Activated CD8-positive, alpha-beta T cell treated with anti-CD3 and anti-CD28 coated beads for 36 hours (primary cell): ENCODE data around the gene ABLIM1. TPM values are rescaled to one million over a fixed set of nuclear protein-coding genes. Genes with fewer than 3 reads are reported as not detected.

Experiments
- ATAC-seq: fragments of 200-7000 bp; cut with Tn5 transposase; one replicate; pipeline ENCODE4 v1.10.0; 2021; ENCODE audit warnings: mild to moderate bottlenecking, moderate library complexity
- CTCF ChIA-PET: fragments of 350-600 bp; sonication (Branson Sonifier 250); formaldehyde crosslinking; loops from one replicate; lab custom pipeline; 2021; ENCODE audit warnings: antibody characterized with exemption; lab: Charles Lee
- POLR2A ChIA-PET: fragments of 350-600 bp; sonication (Branson Sonifier 250); formaldehyde crosslinking; loops from one replicate; lab custom pipeline; 2021; ENCODE audit warnings: antibody characterized with exemption; lab: Charles Lee
- DNase-seq: peaks from one replicate; pipeline ENCODE4 v3.0.0-alpha.2; 2020
- H3K27ac Mint-ChIP-seq: one replicate; pipeline ENCODE4 v1.8.0; 2021; ENCODE audit warnings: mild to moderate bottlenecking, mixed read lengths
- H3K27me3 Mint-ChIP-seq: one replicate; pipeline ENCODE4 v1.8.0; 2021; ENCODE audit warnings: mixed read lengths
- H3K36me3 Mint-ChIP-seq: one replicate; pipeline ENCODE4 v1.8.0; 2021; ENCODE audit warnings: low read depth, mixed read lengths
- H3K4me1 Mint-ChIP-seq: one replicate; pipeline ENCODE4 v1.8.0; 2021; ENCODE audit warnings: low read depth, mixed read lengths
- H3K4me3 Mint-ChIP-seq: one replicate; pipeline ENCODE4 v1.8.0; 2021; ENCODE audit warnings: mild to moderate bottlenecking, moderate library complexity, mixed read lengths
- H3K9me3 Mint-ChIP-seq: one replicate; pipeline ENCODE4 v1.8.0; 2021; ENCODE audit warnings: mixed read lengths
- intact Hi-C: fragments of 100-400 bp; cut with micrococcal nuclease; formaldehyde crosslinking; loops from one replicate; pipeline ENCODE4 v1.10.0; 2022
- total RNA-seq, 2 experiments: library from RNA; stranded (reverse); gene quantifications; one replicate each; pipeline ENCODE4 v1.2.3, GENCODE V29; 2021
- TF ChIP-seq, protein P1 (sequence below): fragments of 200-600 bp; IDR thresholded peaks from one replicate; pipeline ENCODE4 v1.8.0; 2022; ENCODE audit warnings: antibody characterized with exemption, mild to moderate bottlenecking

The ABLIM1 gene
- total RNA-seq = 100 to 1,000 TPM; 148 to 155 TPM

DNA sequence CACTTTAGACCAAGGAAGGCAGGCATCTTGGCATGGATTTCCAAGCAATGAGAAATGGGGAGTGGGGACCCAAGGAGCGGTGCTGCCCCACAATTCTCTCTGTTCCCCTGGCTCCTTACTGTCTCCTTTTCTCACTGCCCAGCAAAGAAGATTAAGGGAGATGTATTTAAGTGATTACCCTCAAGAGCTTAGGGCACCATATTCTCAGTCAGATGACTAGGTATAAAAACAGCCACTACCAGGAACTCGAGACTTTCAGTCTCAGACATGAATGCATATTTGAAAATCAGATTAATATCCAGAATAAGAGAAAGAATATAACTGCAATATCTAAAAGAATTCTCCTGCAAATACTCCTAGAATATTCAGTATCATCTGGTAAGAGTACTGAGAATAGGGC is at the start of gene ABLIM1:
TSS of gene ABLIM1 (minus strand) at position 101 of the 400 bp plus-strand sequence. CDS start at position 26, 75 bp downstream.
- ATAC-seq = no peak
- ChIA-PET CTCF (no interaction called here), POLR2A (no interaction called here)
- no peaks in the 10 kb centered on the region for H3K36me3 Mint-ChIP-seq
- H3K4me3 Mint-ChIP-seq = no peak within 1 kb of the TSS
- TF ChIP-seq, protein P1, sequence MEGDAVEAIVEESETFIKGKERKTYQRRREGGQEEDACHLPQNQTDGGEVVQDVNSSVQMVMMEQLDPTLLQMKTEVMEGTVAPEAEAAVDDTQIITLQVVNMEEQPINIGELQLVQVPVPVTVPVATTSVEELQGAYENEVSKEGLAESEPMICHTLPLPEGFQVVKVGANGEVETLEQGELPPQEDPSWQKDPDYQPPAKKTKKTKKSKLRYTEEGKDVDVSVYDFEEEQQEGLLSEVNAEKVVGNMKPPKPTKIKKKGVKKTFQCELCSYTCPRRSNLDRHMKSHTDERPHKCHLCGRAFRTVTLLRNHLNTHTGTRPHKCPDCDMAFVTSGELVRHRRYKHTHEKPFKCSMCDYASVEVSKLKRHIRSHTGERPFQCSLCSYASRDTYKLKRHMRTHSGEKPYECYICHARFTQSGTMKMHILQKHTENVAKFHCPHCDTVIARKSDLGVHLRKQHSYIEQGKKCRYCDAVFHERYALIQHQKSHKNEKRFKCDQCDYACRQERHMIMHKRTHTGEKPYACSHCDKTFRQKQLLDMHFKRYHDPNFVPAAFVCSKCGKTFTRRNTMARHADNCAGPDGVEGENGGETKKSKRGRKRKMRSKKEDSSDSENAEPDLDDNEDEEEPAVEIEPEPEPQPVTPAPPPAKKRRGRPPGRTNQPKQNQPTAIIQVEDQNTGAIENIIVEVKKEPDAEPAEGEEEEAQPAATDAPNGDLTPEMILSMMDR = no peak
- intact Hi-C loops = no loop called here
- no peak within 1 kb of the TSS for H3K27ac Mint-ChIP-seq
- H3K27me3 Mint-ChIP-seq = no peaks in the 10 kb centered on the region
- DNase-seq = no peak
- no peaks in the 10 kb centered on the region for H3K4me1 Mint-ChIP-seq
- H3K9me3 Mint-ChIP-seq = no peaks in the 10 kb centered on the region

DNA sequence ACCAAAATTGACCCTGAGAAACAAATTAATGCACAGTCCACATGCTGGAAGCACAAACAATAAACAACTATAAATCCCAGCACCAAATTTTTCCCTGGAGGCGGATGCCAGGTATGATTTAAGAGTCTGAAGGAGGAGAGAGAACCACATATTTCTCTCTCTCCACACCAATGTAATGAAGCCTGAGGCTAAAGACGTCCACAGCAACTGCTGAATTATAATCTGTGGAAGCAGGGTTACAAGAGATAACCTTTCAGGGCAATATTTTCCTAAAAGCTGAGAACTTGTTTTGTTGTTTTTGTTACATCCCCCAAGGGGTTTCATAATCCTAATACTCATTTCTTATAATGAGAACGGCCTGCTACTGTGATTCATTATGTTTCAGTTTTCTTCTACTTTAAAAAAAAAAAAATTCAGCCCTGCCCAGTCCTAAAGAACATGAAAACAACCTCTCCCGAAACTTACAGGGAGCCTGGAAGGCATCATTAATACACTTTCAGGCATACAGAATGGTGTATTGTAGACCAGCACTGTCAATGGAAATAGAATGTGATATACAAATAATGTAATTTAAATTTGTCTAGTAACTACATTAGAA is 48.5 kb upstream of the ABLIM1 start:
- no peak overlapping the region for H3K4me3 Mint-ChIP-seq
- H3K27me3 Mint-ChIP-seq = peaks cover 8% of the 10 kb centered on the region
- no peak for DNase-seq
- intact Hi-C loops = no loop called here
- no peak overlapping the region for H3K27ac Mint-ChIP-seq
- TF ChIP-seq, protein P1 = no peak
- no peaks in the 10 kb centered on the region for H3K36me3 Mint-ChIP-seq
- CTCF ChIA-PET = no interaction called here
- no peak for ATAC-seq
- H3K9me3 Mint-ChIP-seq = no peaks in the 10 kb centered on the region
- POLR2A ChIA-PET = no interaction called here
- no peaks in the 10 kb centered on the region for H3K4me1 Mint-ChIP-seq

DNA sequence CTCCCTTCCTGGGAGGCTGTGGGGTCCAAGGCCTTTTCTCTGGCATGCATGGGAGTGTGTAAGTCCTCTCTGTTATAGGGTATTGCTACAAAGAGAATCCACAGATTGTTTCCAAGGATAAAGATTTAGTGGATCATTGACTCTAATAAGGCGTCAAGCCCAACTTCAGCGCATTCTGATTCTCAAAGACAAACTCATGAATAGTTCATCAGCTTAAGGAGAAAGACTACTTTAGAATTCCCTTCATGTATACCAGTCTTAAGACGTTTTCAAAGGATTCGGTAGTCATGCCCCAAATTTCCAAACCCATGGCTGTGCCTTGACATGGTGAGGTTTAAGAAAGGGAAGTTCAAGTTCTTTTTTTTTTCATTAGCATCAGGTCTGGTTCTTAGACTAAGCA is 46.6 kb upstream of the ABLIM1 start:
- ATAC-seq = no peak
- Mint-ChIP-seq H3K9me3 (no peaks in the 10 kb centered on the region), H3K36me3 (no peaks in the 10 kb centered on the region), H3K4me1 (no peaks in the 10 kb centered on the region), H3K4me3 (no peak overlapping the region), H3K27me3 (peaks cover 4% of the 10 kb centered on the region), H3K27ac (no peak overlapping the region)
- POLR2A ChIA-PET = no interaction called here
- intact Hi-C loops = no loop called here
- CTCF ChIA-PET = interaction anchor here (1.0 to 3.7 kb wide), 10 partner anchors 9 to 402 kb away, joined by 3 to 33 read pairs (median 4); no protein-coding TSS in a partner anchor
- no peak for DNase-seq
- TF ChIP-seq, protein P1 = no peak

DNA sequence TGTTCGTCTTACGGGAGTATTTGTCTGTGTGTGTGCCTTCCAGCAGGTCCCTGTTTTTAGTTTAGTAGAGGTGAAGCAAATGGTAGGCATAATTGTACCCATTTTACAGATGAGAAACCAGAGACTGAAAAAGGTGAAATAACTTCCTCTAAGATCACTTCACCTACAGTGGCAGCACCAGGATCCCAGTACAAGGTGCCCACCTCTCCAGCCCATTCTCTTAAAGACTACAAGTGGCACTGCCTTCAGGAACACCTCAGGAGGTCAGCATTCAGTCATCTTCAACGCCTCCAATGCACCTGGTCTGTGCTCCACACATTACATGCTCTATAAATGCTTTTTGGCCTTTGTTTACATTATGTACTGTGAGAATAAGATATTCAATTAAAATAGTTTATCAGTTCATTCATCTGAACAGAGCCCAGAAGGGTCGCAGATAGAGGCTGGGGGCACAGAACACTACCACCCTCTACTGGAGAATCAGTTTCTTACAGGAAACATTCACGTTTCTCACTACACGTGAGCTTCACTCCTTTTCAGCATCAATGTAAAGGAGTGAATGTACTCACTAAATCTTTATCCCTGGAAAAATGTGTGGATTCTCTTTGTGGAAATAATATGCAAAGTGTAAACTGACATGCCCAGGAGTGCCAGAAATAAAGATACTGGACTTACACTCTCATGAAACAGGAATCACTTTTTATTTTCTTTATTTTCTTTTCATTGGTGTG is 45.5 kb upstream of the ABLIM1 start:
- H3K27me3 Mint-ChIP-seq = peaks cover 2% of the 10 kb centered on the region
- DNase-seq (peak; percentile 13), ATAC-seq (peak; percentile 58)
- ChIA-PET CTCF (interaction anchor here (0.6 to 3.7 kb wide), 17 partner anchors 9 to 401 kb away, joined by 3 to 33 read pairs (median 3); no protein-coding TSS in a partner anchor), POLR2A (no interaction called here)
- no peak overlapping the region for H3K27ac Mint-ChIP-seq
- no peaks in the 10 kb centered on the region for H3K36me3 Mint-ChIP-seq
- H3K4me1 Mint-ChIP-seq = no peaks in the 10 kb centered on the region
- intact Hi-C loops = no loop called here
- TF ChIP-seq, protein P1 = peak; percentile 65
- no peak overlapping the region for H3K4me3 Mint-ChIP-seq
- no peaks in the 10 kb centered on the region for H3K9me3 Mint-ChIP-seq
